Hematopoietic multipotent progenitor cell treated with erythropoietin and hydrocortisone succinate and interleukin-3 and kit ligand, for 17 days (in vitro differentiated cells): Measurements from ENCODE around the gene SH3BP4.

Source experiments
- DNase-seq: peaks from one replicate; pipeline ENCODE4 v3.0.0-alpha.2; 2015; ENCODE audit warnings: low spot score

SH3BP4 gene

DNA sequence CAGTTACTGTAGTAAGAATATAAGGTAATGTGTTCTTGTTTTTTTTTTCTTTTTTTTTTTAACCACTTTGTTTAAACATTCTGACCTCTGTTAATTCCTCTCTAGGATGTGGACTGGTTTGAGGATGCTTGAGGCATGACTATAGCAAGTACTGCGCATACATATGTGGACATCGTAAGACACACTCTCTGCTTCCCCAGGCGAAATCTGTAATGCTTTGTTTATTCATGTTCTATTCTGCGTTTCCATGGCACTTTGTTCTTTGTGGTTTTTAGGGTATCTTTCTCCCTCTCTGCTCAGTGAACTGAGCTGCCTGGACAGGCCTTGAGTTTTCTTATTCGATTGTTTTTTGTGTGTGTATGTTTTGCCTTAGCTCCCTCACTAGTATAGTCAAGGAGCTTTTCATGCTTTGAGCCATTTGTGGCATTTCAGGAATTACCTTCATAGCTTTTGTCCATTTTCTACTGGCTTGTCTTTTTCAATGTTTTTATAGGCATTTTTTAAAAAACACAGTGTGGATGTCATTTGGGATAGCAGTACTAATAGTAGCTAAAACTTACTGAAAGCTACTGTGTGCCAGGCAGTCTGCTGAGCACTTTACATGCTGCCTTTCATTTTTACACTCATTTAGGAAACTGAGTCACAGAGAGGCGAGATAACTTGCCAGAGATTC is 1.9 kb upstream of the SH3BP4 start:
- no peak for DNase-seq

DNA sequence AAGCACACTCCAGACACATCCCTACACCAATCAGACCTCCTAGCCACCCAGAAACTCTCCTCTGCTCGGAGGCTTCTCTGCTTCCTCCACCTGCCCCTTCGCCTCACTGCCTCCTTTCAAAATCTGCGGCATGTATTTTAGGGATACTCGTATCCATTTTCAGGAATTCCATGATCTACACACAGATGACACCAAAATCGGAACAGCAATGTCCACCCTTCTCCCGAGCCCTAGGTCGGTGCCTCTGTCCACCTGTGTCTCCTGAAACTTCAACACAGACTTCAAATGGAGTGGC is 1.4 kb upstream of the SH3BP4 start:
- no peak for DNase-seq

DNA sequence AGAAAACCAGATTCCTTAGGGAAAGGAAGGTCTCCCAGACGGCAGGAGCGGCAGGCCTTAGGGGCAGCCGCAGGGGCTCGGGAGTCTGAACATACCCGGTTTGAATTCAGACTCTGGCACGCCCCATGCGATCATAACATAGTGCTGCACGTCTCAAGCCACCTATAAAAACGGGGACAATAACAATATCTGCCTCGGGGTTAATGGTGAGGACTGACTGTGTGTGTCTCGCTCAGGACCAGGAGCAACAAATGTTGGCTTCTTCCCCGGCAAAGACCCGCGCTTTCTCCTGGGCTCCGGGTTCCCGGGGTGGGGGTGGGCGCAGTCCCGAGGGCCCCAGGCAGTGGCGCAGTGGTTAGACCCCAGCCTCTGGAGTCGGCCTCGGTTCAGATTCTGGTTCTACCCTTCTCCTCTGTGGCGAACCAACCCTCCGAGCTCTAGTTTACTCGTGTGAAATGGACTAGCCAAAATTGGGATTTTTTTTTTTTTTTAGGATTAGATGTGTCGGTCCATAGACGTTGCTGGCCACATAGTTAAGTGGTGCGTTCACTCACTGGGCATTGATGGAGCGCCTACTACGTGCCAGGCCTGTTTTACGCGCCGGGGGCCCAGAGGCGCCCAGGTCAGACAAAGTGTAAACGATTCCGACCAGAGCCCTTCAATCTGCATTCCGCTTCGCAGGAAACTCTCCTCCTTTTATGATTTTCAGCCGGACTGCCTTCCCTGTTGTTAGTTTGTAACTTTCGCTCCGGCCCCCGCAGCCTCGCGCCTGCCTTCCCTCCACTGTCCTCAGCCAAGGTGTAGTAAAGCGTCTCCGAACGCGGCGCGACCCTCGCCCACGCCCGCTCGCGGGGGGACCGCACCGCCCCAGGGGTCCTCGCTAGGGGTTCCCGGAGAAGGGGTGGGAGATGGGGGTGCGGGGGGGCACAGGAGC is 820 bp upstream of the SH3BP4 start:
- DNase-seq: no peak

DNA sequence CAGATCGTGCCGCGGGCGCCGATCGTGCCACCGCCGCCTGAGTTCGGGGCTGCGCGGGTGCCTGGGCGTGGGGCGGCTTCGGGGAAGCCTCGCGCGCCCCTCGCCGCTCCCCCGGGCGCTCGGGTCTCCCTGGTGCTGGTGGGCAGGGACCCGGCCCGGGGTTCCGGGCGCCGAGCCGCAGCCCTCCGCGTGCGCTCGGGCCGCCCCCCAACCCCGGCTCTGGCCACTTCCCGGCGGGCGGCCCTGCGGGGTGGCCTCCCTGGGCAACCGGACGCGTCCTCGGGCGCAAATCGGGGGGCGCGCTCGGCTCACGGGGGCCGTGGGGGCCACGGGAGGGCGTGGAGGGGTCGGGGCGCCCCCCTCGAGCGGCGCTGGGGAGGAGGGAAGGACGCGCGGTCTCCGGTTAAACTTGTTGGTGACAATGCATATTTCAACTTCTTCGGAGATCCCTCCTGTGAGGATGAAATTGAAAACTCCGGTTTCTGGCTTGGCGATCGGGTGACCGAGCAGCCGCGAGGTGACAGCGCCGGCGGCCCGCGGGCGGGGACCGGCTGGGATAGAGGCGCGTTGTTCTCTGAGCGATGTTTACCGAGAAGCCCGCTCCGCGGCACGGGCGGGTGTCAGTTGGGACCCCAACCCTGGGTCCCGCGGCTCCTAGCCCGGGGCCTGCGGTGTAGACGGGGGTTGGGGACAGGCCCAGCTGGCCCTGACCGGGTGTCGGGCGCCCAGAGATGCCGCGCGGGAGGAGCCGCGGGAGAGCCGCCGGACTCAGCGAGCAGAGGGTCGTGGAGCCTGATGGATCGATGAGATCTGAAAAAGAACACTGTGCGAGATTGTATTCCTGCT is 676 bp downstream of the SH3BP4 start:
- DNase-seq: no peak

DNA sequence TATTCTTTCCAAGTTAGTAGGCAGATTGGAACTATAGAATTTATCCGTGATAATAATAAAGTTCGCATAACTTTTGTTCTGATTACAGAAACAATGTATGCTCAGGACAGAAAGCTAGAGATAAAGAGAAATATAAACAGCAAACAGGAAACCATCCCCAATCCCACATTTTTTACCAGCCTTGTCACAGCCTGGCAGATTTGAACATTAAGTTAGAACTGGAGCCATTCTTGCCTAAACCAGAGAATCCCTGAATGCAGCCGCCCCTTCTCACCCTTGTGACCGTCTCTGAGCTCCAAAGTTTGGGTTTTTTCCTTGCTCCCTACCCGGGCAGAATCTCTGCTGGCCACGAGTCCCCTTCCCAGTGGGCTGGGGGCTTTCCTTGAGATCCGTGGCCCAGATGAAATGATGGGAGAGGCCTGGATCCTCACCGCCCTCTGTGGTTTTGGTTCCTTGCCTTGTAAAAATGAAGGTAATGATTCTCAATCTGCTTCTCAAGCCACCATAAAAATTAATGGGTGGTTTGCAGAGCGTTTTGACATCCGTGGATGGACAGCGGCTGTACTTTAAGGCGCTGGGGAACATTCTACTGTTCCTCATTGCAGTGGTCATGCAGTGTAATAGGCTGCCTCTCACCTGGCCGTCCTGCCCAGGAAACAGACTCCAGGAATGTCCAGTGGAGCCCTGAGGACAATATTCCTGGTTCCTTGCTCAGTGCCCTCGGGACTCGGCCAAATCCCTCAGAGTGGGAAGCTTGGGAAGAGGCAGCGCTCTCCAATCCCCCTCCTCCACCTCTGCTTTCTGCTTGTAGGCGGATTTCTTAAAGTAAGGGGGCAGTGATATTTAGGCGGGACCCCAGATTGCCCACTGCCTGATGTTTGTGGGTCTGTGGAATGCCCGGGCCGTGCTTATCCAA is 1.6 kb downstream of the SH3BP4 start:
- no peak for DNase-seq

DNA sequence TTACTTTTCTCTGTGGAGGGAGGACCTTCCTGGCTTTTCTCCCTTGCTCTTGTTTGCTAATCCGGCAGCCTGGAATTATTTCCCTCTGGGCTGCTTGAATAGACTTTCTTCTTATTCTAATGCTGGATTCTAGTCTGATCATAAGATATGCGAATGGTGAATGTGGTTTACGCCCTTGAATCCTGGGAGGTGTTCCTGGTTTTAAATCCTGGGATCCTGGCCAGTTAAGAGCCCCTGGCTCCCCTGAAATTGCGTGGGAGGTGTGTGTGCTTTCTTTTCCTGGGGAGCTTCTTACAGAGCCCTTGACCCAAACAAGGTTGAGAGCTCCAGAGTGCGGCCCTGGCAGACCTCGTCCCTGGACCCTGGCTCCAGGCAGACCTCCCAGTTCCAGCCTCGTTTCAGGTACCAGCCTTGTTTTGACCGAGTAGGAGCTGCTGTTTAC is 2.8 kb downstream of the SH3BP4 start:
- no peak for DNase-seq

DNA sequence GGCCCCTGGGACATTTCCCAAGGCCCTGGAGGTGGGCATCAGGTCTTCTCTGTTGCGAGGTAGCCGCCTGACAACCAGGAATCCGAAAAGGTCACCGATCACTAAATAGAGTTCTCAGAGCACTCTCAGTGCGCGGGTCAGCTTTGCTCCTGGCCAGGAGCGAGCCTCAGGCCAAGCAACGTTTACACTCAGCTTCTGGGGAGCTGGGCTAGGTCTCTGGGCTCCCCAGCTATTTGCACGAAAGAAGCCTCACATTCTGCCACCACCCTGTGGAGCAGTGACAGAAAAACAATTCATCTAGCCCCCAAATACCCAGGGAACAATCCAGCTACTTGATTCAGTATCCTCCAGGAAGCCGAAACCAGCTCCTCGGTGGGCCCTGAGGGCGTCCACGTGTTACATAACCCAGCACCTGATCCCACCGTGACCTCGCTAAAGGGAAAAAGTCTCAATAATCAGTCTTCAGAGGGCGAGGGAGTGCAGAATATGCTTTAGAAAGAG is 3.3 kb downstream of the SH3BP4 start:
- DNase-seq: no peak

DNA sequence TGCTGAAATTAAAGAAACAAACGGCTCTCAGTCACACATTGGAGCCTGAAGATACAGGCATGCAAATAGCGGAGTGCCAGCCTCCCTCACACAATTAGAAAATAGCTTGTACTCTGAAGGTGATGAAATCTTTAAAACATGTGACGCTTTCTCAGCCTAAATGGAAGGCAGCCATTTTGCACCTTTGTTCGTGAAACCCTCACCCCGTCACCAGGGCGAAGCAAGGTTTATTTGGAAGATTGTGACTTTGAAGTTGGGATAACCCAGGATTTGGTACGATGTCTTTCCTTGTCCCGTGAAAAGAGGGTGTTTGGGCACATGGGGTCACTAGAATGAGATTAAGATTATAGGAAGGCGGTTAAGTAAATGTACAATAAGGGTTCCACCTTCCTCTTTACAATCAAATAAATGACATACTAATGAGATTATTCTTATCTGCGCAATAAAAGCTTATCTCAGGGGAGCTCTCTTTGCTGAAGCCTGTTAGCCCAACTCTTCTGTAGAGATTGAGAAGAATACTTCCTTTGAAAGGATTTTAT is 4.2 kb downstream of the SH3BP4 start:
- DNase-seq: no peak

DNA sequence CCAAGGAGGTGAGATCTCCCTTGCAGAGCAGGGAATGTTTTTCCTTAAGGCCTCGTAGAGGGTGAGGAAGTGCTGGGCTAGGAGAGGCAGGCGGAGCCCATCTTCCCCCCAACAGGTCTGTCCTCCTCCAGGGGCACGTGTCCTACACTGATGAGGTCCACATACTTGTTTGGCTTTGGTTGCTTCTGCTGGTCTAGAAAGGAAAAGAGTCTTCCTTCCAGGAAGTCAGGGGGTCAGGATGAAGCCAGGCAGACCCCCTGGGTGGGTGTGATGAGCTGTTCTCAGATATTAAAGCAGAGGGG is 6.0 kb downstream of the SH3BP4 start:
- DNase-seq: no peak

DNA sequence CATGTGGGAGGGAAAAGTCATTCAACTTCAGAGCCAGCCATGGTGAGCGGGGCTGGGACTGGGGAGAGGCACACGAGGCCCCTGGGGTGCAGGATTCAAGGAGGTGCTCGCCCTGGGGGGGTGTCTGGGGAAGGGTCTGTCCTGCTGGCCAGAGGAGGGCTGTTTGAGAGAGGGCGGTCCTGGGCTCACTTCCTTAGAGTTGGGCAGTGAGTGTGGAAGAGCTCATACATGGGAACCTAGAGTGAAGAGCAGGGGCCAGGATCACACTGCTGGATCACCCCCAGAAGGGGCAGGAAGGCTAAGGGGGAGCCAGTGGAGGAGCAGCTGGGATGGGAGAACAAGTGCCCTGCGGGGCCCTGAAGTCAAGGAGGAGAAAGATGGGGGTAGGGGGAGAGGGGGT is 6.5 kb downstream of the SH3BP4 start:
- no peak for DNase-seq

DNA sequence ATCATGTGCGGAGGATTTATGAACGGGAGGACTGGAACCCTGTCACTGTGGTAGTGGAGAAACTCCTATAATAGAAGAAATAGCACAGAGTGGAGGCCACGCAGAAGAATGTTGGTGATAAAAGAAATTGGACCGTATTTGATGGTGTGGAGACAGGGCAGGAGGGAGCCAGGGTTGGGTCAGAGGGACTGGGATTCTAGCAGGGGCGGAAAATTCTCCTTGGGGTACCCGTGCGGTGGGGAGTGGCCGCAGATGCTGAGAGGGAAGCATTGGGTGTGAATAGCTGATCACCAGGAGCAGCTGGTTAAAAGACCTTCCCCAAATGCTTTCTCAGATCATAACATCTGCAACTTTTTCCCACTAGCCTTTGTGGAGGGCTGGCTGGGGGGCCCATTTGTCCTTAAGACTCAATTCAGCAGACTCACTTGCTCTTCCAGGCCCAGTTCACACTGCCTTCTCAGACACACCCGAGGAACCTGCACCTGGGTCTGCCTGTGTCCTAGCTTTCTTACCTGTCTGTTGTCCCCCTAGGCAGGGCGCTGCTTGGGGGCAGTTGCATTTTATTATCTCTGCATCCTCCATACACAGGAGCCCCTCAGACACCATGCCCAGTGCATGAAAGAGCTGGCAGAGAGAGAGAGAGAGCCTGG is 7.1 kb downstream of the SH3BP4 start:
- DNase-seq: no peak

DNA sequence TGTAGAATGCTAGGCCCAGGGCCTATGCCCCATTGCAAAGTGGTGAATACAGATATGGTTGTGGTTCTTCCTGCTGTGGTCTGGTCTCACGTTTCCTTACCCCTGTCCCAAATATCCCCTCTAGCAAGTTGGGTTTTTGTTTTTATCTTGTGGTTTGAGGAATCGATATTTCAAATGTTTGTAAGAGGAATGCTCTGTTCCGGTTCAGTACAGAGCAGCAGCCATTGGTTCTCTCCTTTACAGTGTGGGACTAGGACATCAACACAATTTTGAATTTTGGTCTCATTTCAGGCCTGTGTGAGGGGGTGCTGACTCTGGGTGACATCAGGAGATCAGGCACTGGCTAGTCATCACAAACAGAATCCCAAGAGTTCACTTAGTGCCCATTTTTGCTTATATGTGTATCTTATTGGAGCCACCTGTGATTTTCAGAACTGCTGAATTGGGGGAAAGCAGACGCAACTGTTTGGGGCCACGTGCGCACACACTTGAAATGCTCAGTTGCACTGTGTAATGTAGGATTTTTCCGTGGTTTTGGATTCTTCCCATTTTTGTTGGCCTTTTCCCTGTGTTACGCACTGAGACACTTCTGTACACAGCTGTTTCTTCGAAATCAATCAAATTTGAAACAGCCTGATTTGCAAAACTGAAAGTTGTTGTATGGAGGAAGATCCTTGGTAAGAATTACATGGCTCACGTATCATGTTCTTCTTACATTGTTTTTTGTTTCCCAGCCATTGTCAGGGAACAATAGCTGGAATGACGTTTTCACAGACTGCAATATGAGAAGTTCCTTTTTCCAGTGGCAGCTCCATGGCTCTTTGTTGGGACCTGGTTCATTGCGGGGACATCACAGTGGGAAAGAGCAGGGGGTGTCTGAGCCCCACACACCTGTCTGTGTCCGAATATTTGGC is 8.6 kb downstream of the SH3BP4 start:
- no peak for DNase-seq

DNA sequence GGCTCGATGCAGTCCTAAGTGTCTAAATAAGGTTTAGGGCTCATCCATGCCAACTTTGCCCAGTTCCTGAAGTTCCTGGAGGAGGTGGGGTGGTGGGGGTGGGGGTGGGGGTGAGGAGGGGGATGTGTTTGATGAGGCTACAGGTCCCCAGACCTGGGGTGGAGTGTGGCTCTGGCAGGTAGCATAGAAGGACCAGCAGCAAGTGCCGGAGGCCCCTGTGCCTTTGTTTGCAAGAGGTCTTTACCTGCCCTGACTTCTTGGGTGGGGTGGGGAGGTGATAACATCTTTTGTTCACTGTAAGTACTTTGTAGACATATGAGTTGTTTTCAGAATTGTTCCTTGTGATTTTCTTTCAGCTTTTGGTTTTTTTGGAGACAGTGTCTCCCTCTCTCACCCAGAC is 10.0 kb downstream of the SH3BP4 start:
- DNase-seq: no peak

DNA sequence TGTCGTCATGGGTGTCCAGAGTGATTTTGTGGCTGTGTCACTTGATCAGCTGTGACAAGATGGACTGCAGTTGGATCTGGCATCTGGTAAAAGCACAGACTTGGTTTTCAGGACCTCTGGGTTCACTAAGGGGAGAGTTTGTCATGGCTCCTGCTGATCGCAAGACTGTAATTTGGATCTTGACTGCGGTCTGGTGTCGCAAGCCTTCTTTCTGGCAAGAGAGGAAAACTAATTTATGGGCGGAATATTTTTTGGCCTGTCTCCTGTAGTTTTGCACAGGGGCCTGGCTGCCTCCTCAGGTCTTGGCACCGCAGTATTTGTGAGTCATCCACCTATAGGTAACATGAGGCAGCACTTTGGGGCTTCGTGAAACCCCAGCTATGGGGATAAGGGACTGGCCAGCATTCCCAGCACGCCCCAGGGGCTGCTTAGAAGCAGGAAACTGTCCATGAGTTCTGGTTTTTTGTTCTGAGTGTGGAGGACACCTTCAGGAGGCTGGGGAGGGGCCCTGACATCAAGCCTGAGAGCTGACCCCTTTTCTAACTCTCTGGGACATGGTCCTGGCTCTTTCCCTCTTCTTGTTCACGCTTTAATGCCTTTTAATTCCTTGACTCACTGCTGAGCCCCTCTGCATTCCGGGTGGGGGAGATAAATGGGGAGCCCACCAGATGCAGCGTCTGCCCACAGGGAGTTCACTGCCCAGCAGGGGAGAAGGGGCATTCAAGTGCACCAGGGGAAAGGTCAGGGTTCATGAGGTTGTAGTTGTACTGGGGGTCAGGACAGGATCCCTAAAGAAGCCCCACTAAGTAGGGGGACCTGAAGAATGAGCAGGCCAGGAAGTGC is 12.2 kb downstream of the SH3BP4 start:
- DNase-seq: no peak

DNA sequence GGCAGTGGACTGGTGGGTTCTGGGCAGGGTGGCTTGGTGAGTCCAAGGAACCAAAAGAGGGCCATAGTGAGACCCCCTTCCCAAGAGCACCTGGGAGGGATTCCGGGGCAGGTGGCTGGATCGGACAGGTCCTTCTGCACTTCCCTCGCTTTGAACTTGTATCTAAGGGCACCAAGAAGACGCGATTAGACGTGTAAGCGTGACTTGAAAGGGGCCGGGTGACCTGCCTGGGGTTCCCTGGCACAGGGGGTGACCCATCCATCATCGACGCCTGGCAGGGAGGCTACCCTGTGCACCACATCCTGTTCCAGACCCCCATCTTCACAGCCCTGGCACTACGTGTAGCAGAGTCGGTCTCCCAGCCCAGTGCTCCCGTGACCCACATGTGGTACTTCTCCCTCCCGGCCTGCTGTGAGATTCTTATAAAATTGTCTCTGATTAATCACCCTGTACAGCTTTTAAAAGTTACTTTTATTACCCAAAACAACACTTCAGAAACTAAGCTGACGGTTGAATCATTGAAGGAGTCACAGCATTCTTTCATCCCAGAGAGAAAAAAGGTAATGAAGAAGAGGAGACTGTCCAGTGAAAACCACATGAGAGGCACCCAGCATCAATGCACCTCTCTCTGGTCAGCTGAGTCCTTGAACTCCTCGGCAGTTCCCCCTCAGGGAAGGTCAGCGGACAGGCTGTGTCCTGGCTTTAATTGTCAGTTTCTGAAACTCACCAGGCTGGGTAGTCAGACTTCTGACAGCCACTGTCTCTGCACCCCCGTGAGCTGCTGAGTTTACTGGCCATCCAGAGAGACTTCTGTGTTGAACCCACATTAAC is 13.0 kb downstream of the SH3BP4 start:
- no peak for DNase-seq

DNA sequence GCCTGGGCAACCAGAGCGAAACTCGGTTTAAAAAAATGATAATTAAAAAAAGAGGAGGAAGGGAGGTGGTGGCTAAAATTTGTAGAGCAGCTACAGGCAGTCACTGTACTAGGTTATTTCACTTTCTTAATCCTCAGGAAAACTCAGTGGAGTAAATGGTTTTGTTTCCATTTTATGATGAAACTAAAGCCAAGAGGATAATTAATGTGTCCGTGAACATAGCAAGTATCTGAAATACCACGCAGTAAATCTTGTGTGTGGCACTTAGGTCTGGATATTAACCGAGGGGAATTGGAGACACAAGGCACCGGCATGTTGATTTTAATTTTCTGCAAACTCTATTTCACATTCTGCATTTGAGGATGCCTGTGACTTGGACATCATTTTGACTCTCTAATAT is 14.5 kb downstream of the SH3BP4 start:
- no peak for DNase-seq

DNA sequence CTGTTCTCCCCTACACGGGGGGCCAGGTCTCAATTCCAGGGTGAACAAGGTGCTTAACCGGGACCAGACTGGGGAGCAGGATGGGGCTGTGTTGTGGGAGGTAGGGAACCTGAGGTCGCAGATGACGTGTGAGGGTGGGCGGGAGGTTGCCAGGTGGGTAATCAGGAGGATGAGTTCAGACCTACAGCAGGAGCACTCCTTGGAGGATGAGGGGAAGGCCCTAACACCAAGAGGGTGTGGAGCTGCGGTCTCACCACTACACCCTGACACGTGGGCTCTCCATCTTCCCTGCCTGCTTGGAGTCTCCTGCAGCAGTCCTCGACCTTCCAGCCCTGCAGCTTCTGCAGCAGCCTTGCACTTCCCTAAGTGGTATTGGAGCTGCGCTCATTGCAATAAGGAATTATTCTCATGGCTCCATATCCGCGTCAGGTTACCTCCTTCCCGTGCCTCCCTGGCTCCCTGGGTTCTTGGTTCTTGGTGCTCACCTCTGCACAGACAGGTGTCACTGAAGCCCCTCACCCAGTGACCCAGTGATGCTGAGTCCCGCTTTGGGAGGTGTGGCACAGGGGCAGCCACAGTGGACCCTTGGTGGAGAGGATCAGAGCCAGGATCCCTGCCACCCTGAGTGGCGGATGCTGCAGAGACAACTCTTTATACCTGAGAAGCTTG is 15.5 kb downstream of the SH3BP4 start:
- DNase-seq: no peak

DNA sequence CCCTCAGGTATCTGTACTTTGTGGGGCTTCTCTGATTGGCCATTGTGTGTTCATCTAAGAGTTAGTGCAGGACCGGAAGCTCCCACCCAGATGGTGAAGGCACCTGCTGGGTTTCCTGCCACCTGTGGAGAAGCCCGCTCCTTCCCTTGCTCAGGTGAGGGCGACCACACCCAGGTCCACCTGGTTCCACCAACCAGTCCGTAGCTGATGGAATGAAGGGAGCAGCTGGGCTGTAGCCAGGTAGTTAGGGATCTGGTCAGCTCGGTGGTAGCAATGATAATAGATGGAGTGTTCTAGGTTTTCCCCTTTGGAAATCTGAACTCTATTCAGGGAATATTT is 16.0 kb downstream of the SH3BP4 start:
- no peak for DNase-seq
